AG20443 (cell line): ENCODE measurements around the gene ING1.
"Not testable (repeated sequence)": the region's sequence is repeated elsewhere in the genome, so short reads cannot be mapped to it uniquely, and the experiment has no call there.

Experiments
- DNase-seq: peaks from one replicate; pipeline ENCODE4 v3.0.0; 2012; ENCODE audit warnings: low spot score, mixed read lengths

ING1 gene, protein sequence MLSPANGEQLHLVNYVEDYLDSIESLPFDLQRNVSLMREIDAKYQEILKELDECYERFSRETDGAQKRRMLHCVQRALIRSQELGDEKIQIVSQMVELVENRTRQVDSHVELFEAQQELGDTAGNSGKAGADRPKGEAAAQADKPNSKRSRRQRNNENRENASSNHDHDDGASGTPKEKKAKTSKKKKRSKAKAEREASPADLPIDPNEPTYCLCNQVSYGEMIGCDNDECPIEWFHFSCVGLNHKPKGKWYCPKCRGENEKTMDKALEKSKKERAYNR

DNA sequence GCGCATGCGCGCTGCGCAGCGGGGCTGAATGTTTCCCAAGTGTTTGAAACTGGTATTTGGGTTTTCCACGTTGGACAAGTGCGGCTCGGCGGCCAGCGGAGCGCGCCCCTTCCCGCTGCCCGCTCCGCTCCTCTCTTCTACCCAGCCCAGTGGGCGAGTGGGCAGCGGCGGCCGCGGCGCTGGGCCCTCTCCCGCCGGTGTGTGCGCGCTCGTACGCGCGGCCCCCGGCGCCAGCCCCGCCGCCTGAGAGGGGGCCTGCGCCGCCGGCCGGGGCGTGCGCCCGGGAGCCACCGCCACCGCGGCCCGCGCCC is at the start of gene ING1:
Gene ING1, plus strand, starts transcription at position 59 of the 311 bp plus-strand sequence. CDS start 450 bp downstream, outside the sequence.
- no peak for DNase-seq

DNA sequence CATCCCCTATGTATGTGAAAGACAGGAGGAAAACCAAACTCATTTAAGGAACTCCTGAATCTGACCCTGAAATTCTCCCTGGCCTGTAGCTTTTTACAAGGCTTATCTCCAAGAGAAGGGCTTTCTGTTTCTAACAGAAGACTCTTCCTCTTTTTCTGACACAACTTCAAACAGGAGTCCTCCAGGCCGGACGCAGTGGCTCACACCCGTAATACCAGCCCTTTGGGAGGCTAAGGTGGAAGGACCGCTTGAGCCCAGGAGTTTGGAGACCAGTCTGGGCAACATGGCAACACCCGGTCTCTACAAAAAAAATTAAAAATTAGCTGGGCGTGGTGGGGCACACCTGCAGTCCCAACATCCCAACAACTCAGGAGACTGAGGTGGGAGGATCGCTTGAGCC is 49.5 kb upstream of the ING1 start:
- no peak for DNase-seq

DNA sequence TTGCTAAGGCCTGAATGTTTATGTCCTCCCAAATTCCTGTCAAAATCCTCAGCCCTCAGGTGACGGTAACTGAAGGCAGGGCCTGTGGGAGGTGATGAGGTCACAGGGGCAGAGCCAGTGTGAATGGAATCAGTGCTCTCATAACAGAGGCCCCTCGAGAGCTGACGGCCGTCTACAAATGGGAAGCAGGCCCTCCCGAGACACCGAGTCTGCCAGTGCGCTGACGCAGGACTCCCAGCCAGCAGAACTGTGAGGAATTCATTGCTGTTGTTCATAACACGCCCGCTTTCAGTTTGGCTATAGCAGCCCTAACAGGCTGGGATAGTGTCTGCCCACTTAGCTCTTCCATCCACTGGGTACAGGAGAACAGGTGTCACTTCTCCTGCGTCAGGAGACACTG is 48.8 kb upstream of the ING1 start:
- DNase-seq: no peak

DNA sequence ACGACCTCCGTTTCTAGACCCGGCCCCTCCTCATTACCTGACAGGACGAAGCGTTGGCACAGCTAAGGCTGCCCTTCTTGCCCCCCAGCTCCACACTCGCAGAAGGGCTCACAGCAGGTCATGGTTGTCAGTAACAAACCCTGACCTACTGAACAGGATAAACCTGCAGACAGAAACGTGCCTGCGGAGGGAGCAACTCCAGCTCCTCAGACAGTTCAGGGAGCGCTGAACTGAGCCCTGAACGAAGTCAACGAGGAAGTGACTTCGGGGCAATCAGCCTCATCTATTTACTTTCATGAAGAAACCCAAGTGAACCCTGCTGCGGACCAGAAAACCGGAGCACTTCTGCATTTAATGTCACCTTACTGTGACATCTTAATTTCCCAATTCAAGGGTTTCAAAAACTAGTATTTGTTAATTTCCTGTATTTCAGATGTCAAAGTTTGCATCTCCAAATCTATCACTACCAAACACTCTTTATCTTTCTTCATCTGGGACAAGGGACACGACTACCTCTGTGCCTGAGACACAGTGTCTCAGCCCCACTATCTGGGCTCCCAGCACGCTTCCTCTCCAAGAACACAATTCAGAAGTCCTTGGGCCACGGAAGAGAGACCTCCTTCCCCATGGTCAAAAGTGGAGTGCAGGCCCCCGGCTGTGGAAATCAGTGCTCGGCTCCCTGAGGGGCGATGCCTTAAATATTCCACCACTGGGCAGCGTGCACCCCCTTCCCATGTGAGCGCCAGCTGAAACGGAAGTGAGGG is 47.8 kb upstream of the ING1 start:
- no peak for DNase-seq

DNA sequence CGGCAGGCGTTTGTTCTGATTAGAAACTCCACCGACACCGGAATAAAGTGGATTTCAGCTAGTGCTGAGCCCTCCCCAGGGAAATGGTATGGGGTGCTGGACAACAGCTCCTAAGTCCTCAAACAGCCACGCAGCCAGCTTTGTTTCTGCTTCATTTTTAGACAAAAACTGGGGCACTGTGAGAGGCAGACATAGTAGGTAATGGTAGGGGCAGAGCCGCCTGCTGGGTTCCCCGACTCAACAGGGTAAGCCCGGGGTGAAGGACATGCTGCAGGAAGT is 47.3 kb upstream of the ING1 start:
- DNase-seq: no peak

DNA sequence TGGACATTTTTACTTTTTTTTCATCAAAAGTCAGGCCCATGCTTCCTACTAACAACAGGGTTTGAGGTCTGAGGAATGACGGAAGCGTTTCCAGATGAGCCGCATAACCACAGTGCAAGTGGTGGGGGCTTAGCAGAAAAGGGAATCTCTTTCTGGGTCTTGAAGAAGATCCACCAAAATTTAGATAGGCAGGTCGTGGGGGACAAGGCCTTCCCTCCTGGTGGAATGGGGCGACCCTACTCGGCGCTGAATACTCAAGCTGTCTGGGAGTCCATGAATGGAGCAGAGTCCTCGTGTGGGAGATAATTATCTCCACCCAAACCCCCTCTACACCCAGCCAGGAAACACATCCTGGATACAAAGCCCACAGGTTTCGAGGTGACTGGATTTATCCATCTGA is 44.5 kb upstream of the ING1 start:
- DNase-seq: no peak

DNA sequence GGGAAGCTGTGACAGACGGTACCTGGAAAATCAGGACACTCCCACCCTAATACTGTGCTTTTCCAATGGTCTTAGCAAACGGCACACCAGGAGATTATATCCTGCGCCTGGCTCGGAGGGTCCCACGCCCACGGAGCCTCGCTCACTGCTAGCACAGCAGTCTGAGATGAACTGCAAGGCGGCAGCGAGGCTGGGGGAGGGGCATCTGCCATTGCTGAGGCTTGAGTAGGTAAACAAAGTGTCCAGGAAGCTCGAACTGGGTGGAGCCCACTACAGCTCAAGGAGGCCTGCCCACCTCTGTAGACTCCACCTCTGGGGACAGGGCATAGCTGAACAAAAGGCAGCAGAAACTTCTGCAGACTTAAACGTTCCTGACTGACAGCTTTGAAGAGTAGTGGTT is 43.7 kb upstream of the ING1 start:
- DNase-seq: not testable (repeated sequence)

DNA sequence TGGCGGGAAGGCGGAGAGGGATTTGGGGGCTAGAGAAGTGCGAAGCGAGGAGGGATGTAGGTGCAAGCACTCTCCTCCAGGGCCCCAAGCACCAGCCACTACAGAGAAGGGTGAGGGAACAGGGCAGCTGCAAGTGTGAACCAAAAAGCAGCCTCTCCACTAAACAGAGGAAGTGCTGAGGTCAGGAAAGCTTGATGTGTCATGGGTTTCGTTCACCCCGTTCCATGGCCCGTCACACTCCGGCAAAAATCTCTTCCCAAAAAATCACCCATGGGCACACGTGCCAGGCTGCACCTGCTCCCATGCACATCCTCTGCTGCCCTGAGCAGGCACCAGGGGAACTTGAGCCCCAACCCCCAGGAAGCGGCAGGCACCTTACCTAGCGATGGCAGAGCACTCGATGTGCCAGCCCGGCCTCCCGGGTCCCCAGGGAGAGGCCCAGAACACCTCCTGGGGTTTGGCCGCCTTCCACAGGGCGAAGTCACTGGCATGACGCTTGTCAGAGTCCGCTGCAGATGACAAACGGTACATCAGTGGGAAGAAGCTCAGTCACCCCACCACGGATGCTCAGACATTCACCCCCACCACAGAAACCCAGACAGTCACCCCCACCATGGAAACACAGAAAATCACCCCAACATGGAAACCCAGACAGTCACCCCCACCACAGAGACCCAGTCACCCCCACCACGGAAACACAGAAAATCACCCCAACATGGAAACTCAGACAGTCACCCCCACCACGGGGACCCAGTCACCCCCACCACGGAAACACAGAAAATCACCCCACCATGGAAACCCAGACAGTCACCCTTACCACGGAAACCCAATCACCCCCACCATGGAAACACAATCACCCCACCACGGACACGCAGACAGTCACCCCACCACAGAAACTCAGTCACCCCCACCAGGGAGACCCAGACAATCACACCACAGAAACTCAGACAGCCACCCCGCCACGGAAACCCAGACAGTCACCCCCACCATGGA is 36.6 kb upstream of the ING1 start:
- DNase-seq: no peak

DNA sequence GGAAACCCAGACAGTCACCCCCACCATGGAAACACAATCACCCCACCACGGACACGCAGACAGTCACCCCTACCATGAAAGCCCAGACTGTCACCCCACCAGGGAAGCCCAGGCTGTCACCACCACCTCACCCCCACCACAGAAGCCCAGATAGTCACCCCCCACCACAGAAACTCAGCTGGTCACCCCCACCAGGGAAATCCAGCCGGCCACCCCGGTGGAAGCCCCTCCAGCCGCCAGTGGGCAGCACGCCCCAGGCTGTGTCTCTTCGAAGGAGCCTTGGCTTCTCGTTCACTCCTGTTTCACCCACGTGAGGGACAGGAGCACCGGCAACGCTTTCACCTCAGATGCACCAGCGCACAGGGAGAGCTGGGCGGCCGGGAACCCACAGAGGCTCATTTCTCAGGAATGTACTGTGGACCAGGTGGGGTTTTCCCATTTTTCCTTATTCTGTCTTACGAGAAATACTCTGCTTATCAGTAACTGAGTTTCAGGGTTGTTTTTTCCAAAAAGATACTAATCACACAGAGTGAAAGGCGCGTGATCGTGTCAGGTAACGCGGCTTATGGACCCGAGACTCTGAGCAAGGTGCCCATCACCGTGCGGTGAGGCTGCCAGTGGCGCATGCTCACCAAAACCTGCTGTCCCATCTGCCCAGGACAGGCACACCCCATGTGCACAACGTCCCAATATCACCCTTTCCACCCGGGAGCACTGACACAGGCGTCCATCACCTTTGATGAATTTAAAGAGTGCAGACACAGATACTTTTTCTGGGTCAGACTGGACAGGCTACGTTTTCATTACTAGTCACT is 35.6 kb upstream of the ING1 start:
- DNase-seq: peak; percentile 9

DNA sequence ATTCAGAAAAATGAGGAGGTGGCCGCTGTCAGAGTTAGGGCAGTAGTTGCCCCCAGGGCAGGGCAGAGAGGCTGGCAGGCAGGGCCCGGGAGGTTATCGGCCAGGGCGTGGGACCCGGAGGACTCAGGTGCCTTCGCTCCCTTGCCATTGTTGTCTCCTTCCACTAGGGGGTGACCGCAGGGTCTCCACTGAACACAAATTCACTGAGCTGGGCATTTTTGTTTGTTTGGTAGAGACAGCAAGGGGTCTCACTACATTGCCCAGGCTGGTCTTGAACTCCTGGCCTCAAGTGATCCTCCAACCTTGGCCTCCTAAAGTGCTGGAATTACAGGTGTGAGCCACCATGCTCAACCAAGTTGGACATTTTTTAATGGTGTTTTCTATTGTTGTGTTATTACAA is 32.6 kb upstream of the ING1 start:
- peak; percentile 50 for DNase-seq

DNA sequence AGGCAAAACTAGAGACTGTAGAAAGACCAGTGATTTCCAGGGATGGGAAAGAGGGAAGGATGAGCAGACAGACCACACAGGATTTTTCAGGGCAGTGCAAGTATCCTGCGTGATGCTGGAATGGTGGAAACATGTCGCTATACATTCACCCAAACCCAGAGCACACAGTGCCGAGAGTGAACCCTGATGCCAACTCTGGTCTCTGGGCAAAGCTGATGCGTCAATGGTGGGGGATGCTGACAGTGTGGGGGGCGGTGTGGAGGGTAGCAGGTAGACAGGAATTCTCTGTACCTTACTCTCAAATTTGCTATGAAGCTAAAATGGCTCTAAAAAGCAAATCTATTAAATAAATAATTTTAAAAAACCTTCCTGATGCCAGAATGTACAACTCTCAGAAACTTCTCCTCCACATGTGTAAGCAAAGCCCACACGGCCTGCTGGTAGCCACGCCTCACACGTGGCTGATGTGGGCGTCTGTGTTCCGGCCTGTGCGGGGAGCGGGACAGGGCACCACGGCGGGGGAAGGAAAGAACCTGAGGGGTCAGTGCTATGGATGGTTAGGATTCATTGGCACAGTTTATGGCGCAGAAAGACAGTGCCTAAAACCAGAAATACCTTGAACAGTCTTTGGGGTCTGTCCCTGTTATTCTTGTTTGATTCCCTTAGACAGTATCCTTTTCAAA is 31.5 kb upstream of the ING1 start:
- no peak for DNase-seq

DNA sequence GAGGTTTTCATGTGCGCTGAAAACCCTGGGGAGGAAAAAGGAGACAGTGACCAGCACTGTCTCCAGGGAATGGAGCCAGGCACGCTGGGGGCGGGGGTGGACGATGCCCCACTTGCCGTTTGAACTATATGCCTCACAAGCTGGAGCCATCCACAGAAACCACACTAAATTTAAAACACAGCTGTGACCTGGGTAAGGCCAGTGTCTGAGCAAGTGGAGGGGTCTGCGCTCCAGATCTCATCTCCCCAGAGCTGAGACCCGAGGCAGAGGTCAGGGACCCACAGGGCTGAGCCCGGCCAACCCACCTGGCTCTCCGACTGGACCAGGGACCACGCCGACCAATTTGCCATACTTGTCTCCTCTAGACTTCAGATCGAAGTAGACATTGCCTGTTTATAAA is 30.8 kb upstream of the ING1 start:
- no peak for DNase-seq

DNA sequence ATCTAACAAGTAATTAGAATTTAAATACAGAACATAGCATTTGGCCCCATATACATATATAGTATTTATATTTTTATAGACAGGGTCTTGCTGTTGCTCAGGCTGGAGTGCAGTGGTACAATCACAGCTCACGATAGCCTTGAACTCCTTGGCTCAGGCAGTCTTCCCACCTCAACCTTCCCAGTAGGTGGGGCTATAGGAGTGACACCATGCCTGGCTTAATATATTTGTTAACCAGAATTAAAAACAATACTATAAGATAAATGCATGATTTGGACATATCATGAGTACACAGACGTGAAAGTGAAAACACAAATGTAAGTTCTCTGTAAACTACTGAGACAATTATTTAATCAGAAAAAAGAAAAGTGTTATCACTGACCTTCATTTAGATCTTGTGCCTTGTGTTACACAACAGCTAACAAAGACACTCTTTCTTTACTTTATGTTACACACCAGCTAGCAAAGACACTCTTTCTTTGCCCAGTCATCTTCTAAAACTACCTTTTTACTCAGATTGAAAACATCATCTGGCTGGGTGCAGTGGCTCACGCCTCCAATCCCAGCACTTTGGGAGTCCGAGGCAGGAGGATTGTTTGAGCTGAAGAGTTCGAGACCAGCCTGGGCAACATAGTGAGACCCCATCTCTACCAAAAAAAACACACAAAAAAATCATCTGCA is 30.2 kb upstream of the ING1 start:
- no peak for DNase-seq

DNA sequence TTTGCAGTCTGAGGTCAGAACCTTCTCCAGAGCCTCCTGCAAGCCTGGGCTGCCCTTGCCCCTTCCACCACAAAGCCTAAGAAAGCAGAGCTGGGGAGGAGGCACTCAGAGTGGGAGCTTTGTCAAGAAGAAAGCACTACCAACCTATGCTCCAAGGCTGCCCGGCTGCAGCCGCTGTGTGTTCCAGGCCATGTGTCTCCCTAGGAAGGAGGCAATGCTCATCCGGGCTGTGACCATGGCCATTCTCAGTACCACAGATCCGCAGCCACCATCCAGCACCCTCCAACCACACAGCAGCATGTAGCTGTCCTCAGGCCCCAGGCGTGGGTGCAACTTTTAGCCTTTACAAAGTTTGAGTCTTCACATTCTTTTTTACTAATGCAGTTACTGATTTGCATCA is 29.6 kb upstream of the ING1 start:
- no peak for DNase-seq

DNA sequence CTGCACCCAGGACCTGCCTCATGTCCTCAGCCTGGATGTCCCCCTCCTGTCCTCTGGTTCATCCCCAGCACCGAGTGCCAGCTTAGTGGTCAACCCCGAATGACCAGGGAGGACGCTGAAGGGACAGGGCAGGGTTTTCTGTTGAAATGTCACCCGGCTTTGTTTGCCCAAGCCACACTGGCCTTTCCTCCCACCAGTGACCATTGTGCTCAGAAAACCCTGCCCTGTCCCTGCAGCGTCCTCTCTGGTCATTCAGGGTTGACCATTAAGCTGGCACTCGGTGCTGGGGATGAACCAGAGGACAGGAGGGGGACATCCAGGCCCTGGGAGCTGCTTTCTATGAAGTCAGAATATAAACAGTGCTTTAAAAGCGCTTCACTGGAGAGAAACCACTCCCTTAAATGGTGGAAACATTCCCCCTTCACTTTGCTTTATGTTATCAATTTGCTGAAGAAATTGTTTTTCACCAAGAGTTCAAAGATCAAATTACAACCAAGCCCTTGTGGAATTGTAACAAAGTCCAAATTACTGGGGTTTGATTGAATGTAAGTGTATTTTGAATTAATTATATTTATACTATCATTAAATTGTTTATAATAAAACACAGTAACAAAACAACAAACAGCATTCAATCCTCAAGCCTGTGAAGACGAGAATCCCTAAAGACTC is 29.0 kb upstream of the ING1 start:
- no peak for DNase-seq

DNA sequence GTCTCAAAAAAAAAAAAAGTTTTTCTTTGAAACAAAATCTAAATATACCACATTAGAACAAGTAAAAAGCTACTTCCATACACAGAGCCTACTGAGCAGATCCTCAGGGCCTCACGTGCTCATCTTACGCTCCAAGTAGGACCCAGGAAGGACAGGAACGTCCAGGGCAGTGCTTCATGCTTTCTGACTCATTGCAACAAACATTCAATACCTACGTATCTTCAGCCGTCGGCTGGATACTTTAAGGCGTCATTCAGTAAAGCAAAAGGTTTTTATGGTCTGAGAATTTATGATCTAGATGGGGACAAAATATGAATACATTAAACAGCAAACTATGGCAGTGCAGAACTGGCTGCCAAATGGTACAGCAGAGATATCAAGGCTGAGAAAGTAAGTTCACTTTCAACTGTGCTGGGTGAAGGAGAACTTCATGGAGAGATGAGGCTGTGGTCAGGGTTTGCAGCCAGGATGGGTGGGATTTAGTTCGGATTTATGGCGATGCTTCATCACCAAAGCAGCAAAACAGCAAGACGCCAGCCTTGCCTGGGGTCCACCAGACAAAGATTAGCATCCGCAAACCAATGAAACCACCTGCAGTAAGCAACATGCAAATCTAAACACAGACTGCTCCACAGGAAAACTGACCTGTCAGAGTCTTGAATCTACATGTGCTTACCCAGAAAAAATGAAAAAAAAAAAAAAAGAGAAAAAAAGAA is 28.0 kb upstream of the ING1 start:
- DNase-seq: no peak

DNA sequence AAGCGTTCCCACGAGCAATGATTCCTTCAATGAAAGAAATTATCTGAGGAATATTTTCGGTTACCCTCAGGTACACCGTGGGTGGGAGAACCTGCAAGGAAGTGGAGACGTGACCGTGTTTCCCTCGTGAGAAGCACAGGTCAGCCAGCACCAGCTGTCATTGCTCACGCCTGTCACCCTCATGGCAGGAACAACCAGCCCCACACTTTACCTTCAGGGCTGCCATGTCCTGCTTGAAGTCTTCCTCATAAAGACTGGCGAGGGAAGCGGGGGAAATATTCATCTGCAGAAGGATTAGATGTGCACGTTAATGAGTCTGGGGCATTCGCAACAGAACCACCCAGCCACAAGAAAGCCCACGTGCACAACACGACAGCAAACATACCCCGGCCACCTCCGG is 25.8 kb upstream of the ING1 start:
- no peak for DNase-seq

DNA sequence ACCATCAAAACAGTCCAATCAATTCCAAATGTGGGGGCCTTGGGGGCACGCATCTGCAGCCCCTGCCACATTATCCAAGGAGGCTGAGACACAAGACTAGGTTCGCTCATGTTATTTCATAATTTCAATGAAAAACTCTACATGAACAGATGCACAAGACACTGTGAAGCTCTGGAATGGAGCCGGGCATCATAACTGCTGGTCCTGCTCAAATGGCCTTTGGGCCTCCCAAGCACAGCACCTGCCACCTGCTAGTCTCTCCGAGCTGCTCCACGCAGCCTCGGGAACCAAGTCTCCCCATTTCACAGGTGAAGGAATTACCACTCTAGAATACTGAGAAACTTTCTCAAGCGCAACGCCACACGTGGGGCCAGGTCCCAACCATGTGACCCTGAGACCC is 24.5 kb upstream of the ING1 start:
- no peak for DNase-seq

DNA sequence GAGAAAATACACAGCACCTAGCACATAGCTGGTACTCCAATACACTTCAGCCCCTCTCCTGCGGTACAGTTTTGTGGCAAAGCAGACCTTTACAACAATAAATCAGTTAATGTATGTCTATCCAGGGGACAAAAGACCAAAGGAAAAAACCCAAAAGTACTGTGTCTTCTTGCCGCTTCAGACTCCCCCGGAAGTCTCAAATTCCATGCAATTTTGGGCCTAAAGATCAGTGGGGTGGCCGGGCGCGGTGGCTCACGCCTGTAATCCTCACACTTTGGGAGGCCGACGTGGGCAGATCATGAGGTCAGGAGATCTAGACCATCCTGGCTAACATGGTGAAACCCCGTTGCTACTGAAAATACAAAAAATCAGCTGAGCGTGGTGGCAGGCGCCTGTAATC is 23.8 kb upstream of the ING1 start:
- DNase-seq: no peak

DNA sequence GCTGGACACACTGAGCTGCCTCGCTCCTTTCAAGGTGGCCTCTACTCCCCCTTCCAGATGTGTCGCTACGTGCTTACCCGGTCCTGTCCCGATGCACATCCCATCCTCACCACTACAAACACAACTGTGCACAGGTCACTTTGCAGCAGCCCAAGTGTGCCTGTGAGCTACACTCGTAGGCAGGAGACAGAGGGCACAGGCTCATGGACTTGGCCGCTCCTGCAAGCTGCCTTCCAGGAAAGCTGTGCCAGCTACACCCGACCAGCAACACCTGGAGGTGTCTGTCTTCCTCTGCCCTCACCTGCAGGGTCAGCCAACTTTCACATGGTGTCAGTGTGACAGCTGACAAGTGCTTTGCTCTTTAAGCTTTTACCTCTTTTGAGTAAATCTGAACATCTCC is 23.0 kb upstream of the ING1 start:
- DNase-seq: no peak
